Activated T-cell treated with anti-CD3 and anti-CD28 coated beads, Interleukin-2, amount 50 U/mL, for 24 hours (primary cell): ENCODE data around the gene NT5M.

Experiments used
- DNase-seq: peaks from one replicate; pipeline ENCODE4 v3.0.0-alpha.2; 2020
- H3K27ac Mint-ChIP-seq: 2 replicates; pipeline ENCODE4 v1.8.0; 2020; ENCODE audit warnings: mild to moderate bottlenecking, mixed read lengths
- H3K27me3 Mint-ChIP-seq: 2 replicates; pipeline ENCODE4 v1.8.0; 2020; ENCODE audit warnings: mixed read lengths
- H3K36me3 Mint-ChIP-seq: 2 replicates; pipeline ENCODE4 v1.8.0; 2020; ENCODE audit warnings: low read depth, mixed read lengths
- H3K4me1 Mint-ChIP-seq: 2 replicates; pipeline ENCODE4 v1.8.0; 2020; ENCODE audit warnings: low read depth, mixed read lengths
- H3K4me3 Mint-ChIP-seq: 2 replicates; pipeline ENCODE4 v1.8.0; 2020; ENCODE audit warnings: mild to moderate bottlenecking, moderate library complexity, mixed read lengths
- H3K9me3 Mint-ChIP-seq: 2 replicates; pipeline ENCODE4 v1.8.0; 2020; ENCODE audit warnings: mixed read lengths

Gene NT5M

GRCh38 chr17:17344507-17345293 lies 41.5 kb downstream of the NT5M start:
- H3K27ac Mint-ChIP-seq = no peak overlapping the region
- no peaks in the 10 kb centered on the region for H3K4me1 Mint-ChIP-seq
- H3K4me3 Mint-ChIP-seq = no peak overlapping the region
- no peaks in the 10 kb centered on the region for H3K36me3 Mint-ChIP-seq
- H3K27me3 Mint-ChIP-seq = no peaks in the 10 kb centered on the region
- no peak for DNase-seq
- H3K9me3 Mint-ChIP-seq = no peaks in the 10 kb centered on the region

- H3K36me3 Mint-ChIP-seq = no peaks in the 10 kb centered on the region
- H3K27ac Mint-ChIP-seq = no peak overlapping the region
- no peaks in the 10 kb centered on the region for H3K27me3 Mint-ChIP-seq
- H3K4me3 Mint-ChIP-seq = no peak overlapping the region
- H3K9me3 Mint-ChIP-seq = no peaks in the 10 kb centered on the region
- no peak for DNase-seq
- H3K4me1 Mint-ChIP-seq = no peaks in the 10 kb centered on the region
These were observed 42.1 kb downstream of the NT5M start for GRCh38 chr17:17345294-17345597.

- DNase-seq = no peak
- no peaks in the 10 kb centered on the region for H3K27me3 Mint-ChIP-seq
- no peaks in the 10 kb centered on the region for H3K4me1 Mint-ChIP-seq
- H3K4me3 Mint-ChIP-seq = no peak overlapping the region
- H3K36me3 Mint-ChIP-seq = no peaks in the 10 kb centered on the region
- no peak overlapping the region for H3K27ac Mint-ChIP-seq
- no peaks in the 10 kb centered on the region for H3K9me3 Mint-ChIP-seq
These were observed 42.7 kb downstream of the NT5M start for GRCh38 chr17:17345686-17346427.

- no peaks in the 10 kb centered on the region for H3K9me3 Mint-ChIP-seq
- DNase-seq = no peak
- H3K27ac Mint-ChIP-seq = no peak overlapping the region
These were observed 43.5 kb downstream of the NT5M start for GRCh38 chr17:17346428-17347233.

GRCh38 chr17:17347234-17347955 lies 44.2 kb downstream of the NT5M start:
- DNase-seq = no peak
- no peaks in the 10 kb centered on the region for H3K27me3 Mint-ChIP-seq
- no peaks in the 10 kb centered on the region for H3K9me3 Mint-ChIP-seq
- H3K4me1 Mint-ChIP-seq = no peaks in the 10 kb centered on the region
- H3K27ac Mint-ChIP-seq = no peak overlapping the region
- H3K4me3 Mint-ChIP-seq = no peak overlapping the region
- no peaks in the 10 kb centered on the region for H3K36me3 Mint-ChIP-seq

More at GRCh38 chr17:17346428-17347233, 43.5 kb downstream of the NT5M start:
- Mint-ChIP-seq H3K4me1 (no peaks in the 10 kb centered on the region), H3K4me3 (no peak overlapping the region), H3K27me3 (no peaks in the 10 kb centered on the region), H3K36me3 (no peaks in the 10 kb centered on the region)

- Mint-ChIP-seq H3K27ac (no peak overlapping the region), H3K36me3 (no peaks in the 10 kb centered on the region), H3K4me3 (no peak overlapping the region), H3K4me1 (no peaks in the 10 kb centered on the region), H3K9me3 (no peaks in the 10 kb centered on the region), H3K27me3 (no peaks in the 10 kb centered on the region)
- DNase-seq = no peak
These were observed 45.0 kb downstream of the NT5M start for GRCh38 chr17:17347956-17348871.

GRCh38 chr17:17348872-17349723 lies 45.9 kb downstream of the NT5M start:
- no peaks in the 10 kb centered on the region for H3K4me1 Mint-ChIP-seq
- no peak overlapping the region for H3K27ac Mint-ChIP-seq
- DNase-seq = no peak
- no peaks in the 10 kb centered on the region for H3K36me3 Mint-ChIP-seq
- H3K4me3 Mint-ChIP-seq = no peak overlapping the region
- no peaks in the 10 kb centered on the region for H3K27me3 Mint-ChIP-seq
- no peaks in the 10 kb centered on the region for H3K9me3 Mint-ChIP-seq

GRCh38 chr17:17349724-17350106 lies 46.5 kb downstream of the NT5M start:
- no peak overlapping the region for H3K27ac Mint-ChIP-seq
- H3K27me3 Mint-ChIP-seq = no peaks in the 10 kb centered on the region
- no peaks in the 10 kb centered on the region for H3K4me1 Mint-ChIP-seq
- no peaks in the 10 kb centered on the region for H3K36me3 Mint-ChIP-seq
- DNase-seq = no peak
- H3K9me3 Mint-ChIP-seq = no peaks in the 10 kb centered on the region
- no peak overlapping the region for H3K4me3 Mint-ChIP-seq

GRCh38 chr17:17350491-17351355 lies 47.5 kb downstream of the NT5M start:
- H3K27ac Mint-ChIP-seq = no peak overlapping the region
- no peak for DNase-seq
- no peaks in the 10 kb centered on the region for H3K36me3 Mint-ChIP-seq
- no peaks in the 10 kb centered on the region for H3K9me3 Mint-ChIP-seq
- no peaks in the 10 kb centered on the region for H3K4me1 Mint-ChIP-seq
- no peak overlapping the region for H3K4me3 Mint-ChIP-seq
- no peaks in the 10 kb centered on the region for H3K27me3 Mint-ChIP-seq

- DNase-seq = no peak
- Mint-ChIP-seq H3K27ac (no peak overlapping the region), H3K9me3 (no peaks in the 10 kb centered on the region), H3K4me3 (no peak overlapping the region), H3K27me3 (no peaks in the 10 kb centered on the region), H3K4me1 (peaks cover 4% of the 10 kb centered on the region), H3K36me3 (no peaks in the 10 kb centered on the region)
These were observed 48.3 kb downstream of the NT5M start for GRCh38 chr17:17351356-17351891.

- DNase-seq = no peak
- Mint-ChIP-seq H3K4me3 (no peak overlapping the region), H3K36me3 (no peaks in the 10 kb centered on the region), H3K27me3 (no peaks in the 10 kb centered on the region), H3K9me3 (no peaks in the 10 kb centered on the region), H3K4me1 (peaks cover 4% of the 10 kb centered on the region), H3K27ac (no peak overlapping the region)
These were observed 49.0 kb downstream of the NT5M start for GRCh38 chr17:17351901-17352781.
